ENCODE results near the gene ATXN7L1. TPM values are rescaled to one million over a fixed set of nuclear protein-coding genes. Genes with fewer than 3 reads are reported as not detected.

The ATXN7L1 gene
- total RNA-seq, 1 donor from 2014 or later, result 2.4 TPM

GRCh38 chr7:105728028-105728427 is 148.4 kb downstream of the ATXN7L1 start:
- no peaks in the 10 kb centered on the region for H3K36me3 ChIP-seq (ENCODE audit: control insufficient read depth, insufficient read depth, low read length)
- H3K27me3 ChIP-seq (ENCODE audit: control insufficient read depth, insufficient read depth, low read length), result no peaks in the 10 kb centered on the region
- FAIRE-seq, result no peak
- no peak for TF ChIP-seq CTCF (IDR thresholded peaks at IDR 0.05; ENCODE audit: insufficient read depth, low read length, severe bottlenecking)
- H3K4me3 ChIP-seq (ENCODE audit: low read depth, low read length), result no peak overlapping the region
- no peak for DNase-seq (ENCODE audit: low read depth)

- FAIRE-seq (no peak), DNase-seq (ENCODE audit: low read depth) (no peak)
- no peaks in the 10 kb centered on the region for H3K27me3 ChIP-seq (ENCODE audit: control insufficient read depth, insufficient read depth, low read length)
- TF ChIP-seq CTCF (IDR thresholded peaks at IDR 0.05; ENCODE audit: insufficient read depth, low read length, severe bottlenecking), result no peak
- no peaks in the 10 kb centered on the region for H3K36me3 ChIP-seq (ENCODE audit: control insufficient read depth, insufficient read depth, low read length)
- H3K4me3 ChIP-seq (ENCODE audit: low read depth, low read length), result no peak overlapping the region
Observed at GRCh38 chr7:105724688-105725087, 151.7 kb downstream of the ATXN7L1 start.

- H3K4me3 ChIP-seq (ENCODE audit: low read depth, low read length), result no peak overlapping the region
- no peak for DNase-seq (ENCODE audit: low read depth)
- FAIRE-seq, result no peak
- no peak for TF ChIP-seq CTCF (IDR thresholded peaks at IDR 0.05; ENCODE audit: insufficient read depth, low read length, severe bottlenecking)
- no peaks in the 10 kb centered on the region for H3K27me3 ChIP-seq (ENCODE audit: control insufficient read depth, insufficient read depth, low read length)
- no peaks in the 10 kb centered on the region for H3K36me3 ChIP-seq (ENCODE audit: control insufficient read depth, insufficient read depth, low read length)
Observed at GRCh38 chr7:105723572-105723971, 152.8 kb downstream of the ATXN7L1 start.

GRCh38 chr7:105721571-105722104 is 154.8 kb downstream of the ATXN7L1 start:
- DNase-seq (ENCODE audit: low read depth) (no peak), FAIRE-seq (no peak)
- H3K27me3 ChIP-seq (ENCODE audit: control insufficient read depth, insufficient read depth, low read length), result no peaks in the 10 kb centered on the region
- no peak for TF ChIP-seq CTCF (IDR thresholded peaks at IDR 0.05; ENCODE audit: insufficient read depth, low read length, severe bottlenecking)
- H3K4me3 ChIP-seq (ENCODE audit: low read depth, low read length), result no peak overlapping the region
- no peaks in the 10 kb centered on the region for H3K36me3 ChIP-seq (ENCODE audit: control insufficient read depth, insufficient read depth, low read length)

- FAIRE-seq, result no peak
- no peak overlapping the region for H3K4me3 ChIP-seq (ENCODE audit: low read depth, low read length)
- no peaks in the 10 kb centered on the region for H3K36me3 ChIP-seq (ENCODE audit: control insufficient read depth, insufficient read depth, low read length)
- H3K27me3 ChIP-seq (ENCODE audit: control insufficient read depth, insufficient read depth, low read length), result no peaks in the 10 kb centered on the region
- TF ChIP-seq CTCF (IDR thresholded peaks at IDR 0.05; ENCODE audit: insufficient read depth, low read length, severe bottlenecking), result no peak
- no peak for DNase-seq (ENCODE audit: low read depth)
Observed at GRCh38 chr7:105719919-105720318, 156.5 kb downstream of the ATXN7L1 start.

GRCh38 chr7:105719395-105719794 is 157.0 kb downstream of the ATXN7L1 start:
- TF ChIP-seq CTCF (IDR thresholded peaks at IDR 0.05; ENCODE audit: insufficient read depth, low read length, severe bottlenecking), result no peak
- Histone ChIP-seq H3K27me3 (ENCODE audit: control insufficient read depth, insufficient read depth, low read length) (no peaks in the 10 kb centered on the region), H3K4me3 (ENCODE audit: low read depth, low read length) (no peak overlapping the region), H3K36me3 (ENCODE audit: control insufficient read depth, insufficient read depth, low read length) (no peaks in the 10 kb centered on the region)
- DNase-seq (ENCODE audit: low read depth), result no peak
- no peak for FAIRE-seq
